ENCODE data around the gene GPC3.

GPC3 gene

GRCh38 chrX:133985967-133986683 is 731 bp upstream of the GPC3 start:
- H3K4me1 Mint-ChIP-seq (ENCODE audit: low read depth), result peaks cover 2% of the 10 kb centered on the region
- H3K36me3 Mint-ChIP-seq (ENCODE audit: low read depth), result no peaks in the 10 kb centered on the region
- H3K9me3 Mint-ChIP-seq, result no peaks in the 10 kb centered on the region
- peak overlapping the region; percentile 74 for H3K4me3 Mint-ChIP-seq
- no peak overlapping the region for H3K27ac Mint-ChIP-seq
- peaks cover 36% of the 10 kb centered on the region for H3K27me3 Mint-ChIP-seq (ENCODE audit: low read depth)

- H3K9me3 Mint-ChIP-seq, result no peaks in the 10 kb centered on the region
- no peak overlapping the region for H3K4me3 Mint-ChIP-seq
- H3K27ac Mint-ChIP-seq, result no peak overlapping the region
- no peaks in the 10 kb centered on the region for H3K36me3 Mint-ChIP-seq (ENCODE audit: low read depth)
- peaks cover 37% of the 10 kb centered on the region for H3K27me3 Mint-ChIP-seq (ENCODE audit: low read depth)
- H3K4me1 Mint-ChIP-seq (ENCODE audit: low read depth), result peaks cover 2% of the 10 kb centered on the region
Measured at GRCh38 chrX:133984857-133985163, 584 bp downstream of the GPC3 start.

GRCh38 chrX:133983974-133984845 is 1.2 kb downstream of the GPC3 start:
- H3K27me3 Mint-ChIP-seq (ENCODE audit: low read depth), result peaks cover 37% of the 10 kb centered on the region
- H3K4me1 Mint-ChIP-seq (ENCODE audit: low read depth), result peaks cover 2% of the 10 kb centered on the region
- no peak overlapping the region for H3K27ac Mint-ChIP-seq
- no peaks in the 10 kb centered on the region for H3K36me3 Mint-ChIP-seq (ENCODE audit: low read depth)
- no peak overlapping the region for H3K4me3 Mint-ChIP-seq
- H3K9me3 Mint-ChIP-seq, result no peaks in the 10 kb centered on the region

- Mint-ChIP-seq H3K36me3 (ENCODE audit: low read depth) (no peaks in the 10 kb centered on the region), H3K27me3 (ENCODE audit: low read depth) (peaks cover 37% of the 10 kb centered on the region), H3K9me3 (no peaks in the 10 kb centered on the region), H3K4me1 (ENCODE audit: low read depth) (peaks cover 2% of the 10 kb centered on the region), H3K4me3 (no peak overlapping the region), H3K27ac (no peak overlapping the region)
Measured at GRCh38 chrX:133983256-133983973, 2.0 kb downstream of the GPC3 start.

GRCh38 chrX:133981924-133982323 is 3.5 kb downstream of the GPC3 start:
- Mint-ChIP-seq H3K27me3 (ENCODE audit: low read depth) (peaks cover 28% of the 10 kb centered on the region), H3K36me3 (ENCODE audit: low read depth) (no peaks in the 10 kb centered on the region), H3K27ac (no peak overlapping the region), H3K4me1 (ENCODE audit: low read depth) (peaks cover 2% of the 10 kb centered on the region), H3K9me3 (no peaks in the 10 kb centered on the region), H3K4me3 (no peak overlapping the region)

- Mint-ChIP-seq H3K9me3 (no peaks in the 10 kb centered on the region), H3K27me3 (ENCODE audit: low read depth) (peaks cover 27% of the 10 kb centered on the region), H3K4me3 (no peak overlapping the region), H3K27ac (no peak overlapping the region), H3K4me1 (ENCODE audit: low read depth) (peaks cover 2% of the 10 kb centered on the region), H3K36me3 (ENCODE audit: low read depth) (no peaks in the 10 kb centered on the region)
Measured at GRCh38 chrX:133980832-133981588, 4.4 kb downstream of the GPC3 start.

- H3K4me1 Mint-ChIP-seq (ENCODE audit: low read depth), result peaks cover 2% of the 10 kb centered on the region
- H3K36me3 Mint-ChIP-seq (ENCODE audit: low read depth), result no peaks in the 10 kb centered on the region
- H3K4me3 Mint-ChIP-seq, result no peak overlapping the region
- H3K27ac Mint-ChIP-seq, result no peak overlapping the region
- peaks cover 27% of the 10 kb centered on the region for H3K27me3 Mint-ChIP-seq (ENCODE audit: low read depth)
- H3K9me3 Mint-ChIP-seq, result no peaks in the 10 kb centered on the region
Measured at GRCh38 chrX:133980406-133980805, 5.0 kb downstream of the GPC3 start.

- Mint-ChIP-seq H3K27ac (no peak overlapping the region), H3K4me3 (no peak overlapping the region), H3K4me1 (ENCODE audit: low read depth) (peaks cover 2% of the 10 kb centered on the region), H3K27me3 (ENCODE audit: low read depth) (peaks cover 32% of the 10 kb centered on the region), H3K36me3 (ENCODE audit: low read depth) (no peaks in the 10 kb centered on the region), H3K9me3 (no peaks in the 10 kb centered on the region)
Measured at GRCh38 chrX:133979641-133980230, 5.7 kb downstream of the GPC3 start.

GRCh38 chrX:133973704-133974103 is 11.7 kb downstream of the GPC3 start:
- Mint-ChIP-seq H3K9me3 (no peaks in the 10 kb centered on the region), H3K4me1 (ENCODE audit: low read depth) (no peaks in the 10 kb centered on the region), H3K4me3 (no peak overlapping the region), H3K36me3 (ENCODE audit: low read depth) (no peaks in the 10 kb centered on the region), H3K27ac (no peak overlapping the region), H3K27me3 (ENCODE audit: low read depth) (peaks cover 12% of the 10 kb centered on the region)

GRCh38 chrX:133972916-133973315 is 12.5 kb downstream of the GPC3 start:
- Mint-ChIP-seq H3K36me3 (ENCODE audit: low read depth) (no peaks in the 10 kb centered on the region), H3K4me3 (no peak overlapping the region), H3K27ac (no peak overlapping the region), H3K9me3 (no peaks in the 10 kb centered on the region), H3K27me3 (ENCODE audit: low read depth) (peaks cover 12% of the 10 kb centered on the region), H3K4me1 (ENCODE audit: low read depth) (no peaks in the 10 kb centered on the region)

- Mint-ChIP-seq H3K27ac (no peak overlapping the region), H3K9me3 (no peaks in the 10 kb centered on the region), H3K4me3 (no peak overlapping the region), H3K36me3 (ENCODE audit: low read depth) (no peaks in the 10 kb centered on the region), H3K4me1 (ENCODE audit: low read depth) (no peaks in the 10 kb centered on the region), H3K27me3 (ENCODE audit: low read depth) (peaks cover 12% of the 10 kb centered on the region)
Measured at GRCh38 chrX:133971586-133971985, 13.8 kb downstream of the GPC3 start.

- H3K9me3 Mint-ChIP-seq, result no peaks in the 10 kb centered on the region
- no peak overlapping the region for H3K27ac Mint-ChIP-seq
- no peaks in the 10 kb centered on the region for H3K4me1 Mint-ChIP-seq (ENCODE audit: low read depth)
- no peaks in the 10 kb centered on the region for H3K36me3 Mint-ChIP-seq (ENCODE audit: low read depth)
- H3K27me3 Mint-ChIP-seq (ENCODE audit: low read depth), result peaks cover 11% of the 10 kb centered on the region
- H3K4me3 Mint-ChIP-seq, result no peak overlapping the region
Measured at GRCh38 chrX:133970076-133970475, 15.3 kb downstream of the GPC3 start.

GRCh38 chrX:133969191-133969590 is 16.2 kb downstream of the GPC3 start:
- Mint-ChIP-seq H3K4me1 (ENCODE audit: low read depth) (no peaks in the 10 kb centered on the region), H3K36me3 (ENCODE audit: low read depth) (no peaks in the 10 kb centered on the region), H3K9me3 (no peaks in the 10 kb centered on the region), H3K4me3 (no peak overlapping the region), H3K27ac (no peak overlapping the region), H3K27me3 (ENCODE audit: low read depth) (peaks cover 5% of the 10 kb centered on the region)

GRCh38 chrX:133968109-133968508 is 17.3 kb downstream of the GPC3 start:
- no peak overlapping the region for H3K27ac Mint-ChIP-seq
- H3K27me3 Mint-ChIP-seq (ENCODE audit: low read depth), result peaks cover 5% of the 10 kb centered on the region
- H3K4me1 Mint-ChIP-seq (ENCODE audit: low read depth), result no peaks in the 10 kb centered on the region
- no peak overlapping the region for H3K4me3 Mint-ChIP-seq
- H3K9me3 Mint-ChIP-seq, result no peaks in the 10 kb centered on the region
- no peaks in the 10 kb centered on the region for H3K36me3 Mint-ChIP-seq (ENCODE audit: low read depth)

Data from T-helper 1 cell treated with Interleukin-12 subunit alpha and Interleukin-12 subunit beta and Interleukin-4 antibody, amounts not matched to agents 30 μg/mL and 1 μg/mL, for 36 hours (primary cell).